PFSK-1 (cell line): Measurements from ENCODE around the gene SSTR3.

ENCODE experiments used
- REST ChIP-seq, 2 experiments: IDR thresholded peaks; 2 replicates each; pipeline versions ENCODE4 v1.6.1 to v1.8.0; 2011 to 2012; ENCODE audit warnings: low read depth in 2 of 2, low read length in 2 of 2, control low read depth in 1 of 2, inconsistent platforms in 1 of 2, mild to moderate bottlenecking in 1 of 2, moderate library complexity in 1 of 2; ENCODE audit not compliant: insufficient read depth in 1 of 2
- SIN3A ChIP-seq: IDR thresholded peaks from 2 replicates; pipeline ENCODE4 v1.6.1; 2012; ENCODE audit warnings: mild to moderate bottlenecking, low read length, moderate library complexity, borderline replicate concordance; ENCODE audit not compliant: insufficient read depth

- TF ChIP-seq REST (IDR thresholded peaks at IDR 0.05; ENCODE audit: insufficient read depth in 1 of 2, low read depth in 2 of 2, low read length in 2 of 2) (no peak), SIN3A (no peak)
Observed at GRCh38 chr22:37260155-37260795, 48.0 kb upstream of the SSTR3 start.
